Liver (tissue), 3 donors: ENCODE data around the gene ZIC2.

ENCODE experiments used
- ATF3 ChIP-seq: IDR thresholded peaks from 2 replicates; pipeline ENCODE4 v1.6.1; 2016; ENCODE audit warnings: antibody characterized with exemption
- CTCF ChIP-seq: fragments of 150-350 bp; IDR thresholded peaks from 2 replicates; pipeline ENCODE4 v1.5.1; 2017; ENCODE audit warnings: improper control_type of control experiment, low read depth, low read length; ENCODE audit not compliant: missing input control
- RAD21 ChIP-seq, 2 donors: IDR thresholded peaks; 2 replicates each; pipeline ENCODE4 v1.6.1; 2016; ENCODE audit warnings: antibody characterized with exemption in 2 of 2, mild to moderate bottlenecking in 2 of 2
- REST ChIP-seq: IDR thresholded peaks from 2 replicates; pipeline ENCODE4 v1.6.1; 2016; ENCODE audit warnings: antibody characterized with exemption, mild to moderate bottlenecking
- RXRA ChIP-seq, 2 donors: IDR thresholded peaks; 2 replicates each; pipeline ENCODE4 v1.6.1; 2017 to 2018; ENCODE audit warnings: antibody characterized with exemption in 2 of 2, mild to moderate bottlenecking in 1 of 2
- SP1 ChIP-seq: IDR thresholded peaks from 2 replicates; pipeline ENCODE4 v1.6.1; 2018; ENCODE audit warnings: antibody characterized with exemption, mild to moderate bottlenecking
- TAF1 ChIP-seq: conservative IDR thresholded peaks from 2 replicates; pipeline ENCODE4 v1.6.1; 2016; ENCODE audit warnings: antibody characterized with exemption, mild to moderate bottlenecking
- YY1 ChIP-seq: IDR thresholded peaks from 2 replicates; pipeline ENCODE4 v1.6.1; 2016; ENCODE audit warnings: antibody characterized with exemption, mild to moderate bottlenecking
- ZBTB33 ChIP-seq: IDR thresholded peaks from 2 replicates; pipeline ENCODE4 v1.6.1; 2016; ENCODE audit warnings: antibody characterized with exemption
- donor health status: healthy.
- donor health status: healthy.

GRCh38 chr13:99955107-99955746 lies 26.4 kb upstream of the ZIC2 start:
- no peak for TF ChIP-seq CTCF
- no peak for TF ChIP-seq TAF1
- TF ChIP-seq REST: no peak
- TF ChIP-seq RAD21 (IDR thresholded peaks at IDR 0.05): no peak
- no peak for TF ChIP-seq ATF3
- no peak for TF ChIP-seq RXRA (IDR thresholded peaks at IDR 0.05)
- TF ChIP-seq ZBTB33: no peak
- no peak for TF ChIP-seq YY1
- no peak for TF ChIP-seq SP1
